HepG2 (cell line): ENCODE results near the gene DCAF8.

Source experiments
- GABPB1 ChIP-seq: IDR thresholded peaks from 2 replicates; pipeline ENCODE4 v1.6.1; 2016; ENCODE audit warnings: mild to moderate bottlenecking, missing genetic modification reagents, moderate library complexity, missing compliant biosample characterization
- ZNF563 ChIP-seq: sonication (generic); formaldehyde crosslinking; IDR thresholded peaks from 2 replicates; pipeline ENCODE4 v1.8.0; 2022; ENCODE audit warnings: mild to moderate bottlenecking, moderate library complexity, missing genetic modification reagents
- ZSCAN29 ChIP-seq: sonication (generic); formaldehyde crosslinking; conservative IDR thresholded peaks from 2 replicates; pipeline ENCODE4 v1.4.0; 2020; ENCODE audit warnings: mild to moderate bottlenecking, missing genetic modification reagents

GRCh38 chr1:160167580-160167979 lies 94.8 kb downstream of the DCAF8 start:
- TF ChIP-seq ZSCAN29 (CRISPR knock-in tag) (no peak), ZNF563 (no peak), GABPB1 (CRISPR knock-in tag) (no peak)
